ENCODE measurements around the gene CEP63. TPM values are rescaled to one million over a fixed set of nuclear protein-coding genes. Genes with fewer than 3 reads are reported as not detected.

The CEP63 gene
- total RNA-seq, 1 experiment from 2014 or later, result 19.1 TPM

GRCh38 chr3:134462331-134462941, 23.4 kb upstream of the CEP63 start:
- no peak overlapping the region for H3K27ac ChIP-seq (ENCODE audit: low read depth, low read length)
- TF ChIP-seq ATF3 (IDR thresholded peaks at IDR 0.05) (no peak), RAD21 (IDR thresholded peaks at IDR 0.05; ENCODE audit: low read depth) (no peak), ZBTB33 (IDR thresholded peaks at IDR 0.05; ENCODE audit: extremely low read depth, insufficient replicate concordance, low read length) (no peak), REST (IDR thresholded peaks at IDR 0.05; ENCODE audit: low read depth) (no peak), SRF (IDR thresholded peaks at IDR 0.05; ENCODE audit: low read depth) (no peak), CTCF (IDR thresholded peaks at IDR 0.05 in 2 of 3, conservative IDR thresholded peaks at IDR 0.05 in 1 of 3; ENCODE audit: borderline replicate concordance in 1 of 3, insufficient read depth in 1 of 3, low read depth in 2 of 3, low read length in 2 of 3) (no peak), ZNF274 (IDR thresholded peaks at IDR 0.05; ENCODE audit: low read depth, low read length) (no peak), SIN3A (IDR thresholded peaks at IDR 0.05; ENCODE audit: low read depth) (no peak), EGR1 (IDR thresholded peaks at IDR 0.05; ENCODE audit: low read depth) (no peak), SP1 (IDR thresholded peaks at IDR 0.05; ENCODE audit: low read depth) (no peak), JUND (IDR thresholded peaks at IDR 0.05) (no peak), TCF7L2 (IDR thresholded peaks at IDR 0.05; ENCODE audit: borderline replicate concordance, extremely low read depth, insufficient read depth, insufficient read length) (no peak), POLR2AphosphoS5 (IDR thresholded peaks at IDR 0.05; ENCODE audit: low read depth, low read length) (no peak), CBX3 (IDR thresholded peaks at IDR 0.05; ENCODE audit: low read depth) (no peak)
- no peaks in the 10 kb centered on the region for H3K27me3 ChIP-seq (ENCODE audit: insufficient read depth, low read length)
- no TSS peak for BruUV-seq (replicated peaks)
- H3K4me1 ChIP-seq (ENCODE audit: control insufficient read depth in 1 of 2, insufficient read depth in 2 of 2, low read length in 2 of 2), result no peaks in the 10 kb centered on the region
- no peaks in the 10 kb centered on the region for H3K36me3 ChIP-seq (ENCODE audit: control insufficient read depth in 1 of 2, insufficient read depth in 2 of 2, low read length in 2 of 2)
- intact Hi-C loops (cut with micrococcal nuclease), result no loop called here
- ChIA-PET RAD21 (ENCODE audit: low non-redundant PET in 1 of 2, low total read pairs in 2 of 2, uncharacterized antibody in 2 of 2, unreplicated experiment in 2 of 2) (no interaction called here), CTCF (no interaction called here), POLR2A (no interaction called here)
- no peaks in the 10 kb centered on the region for H3K9me3 ChIP-seq (ENCODE audit: control insufficient read depth in 1 of 2, insufficient read depth in 1 of 2, low read depth in 1 of 2, low read length in 2 of 2)
- no peak for ATAC-seq
- H2AFZ ChIP-seq (ENCODE audit: low read depth, low read length, poor library complexity, severe bottlenecking), result no peak overlapping the region
- no peaks in the 10 kb centered on the region for H3K9me2 ChIP-seq (ENCODE audit: insufficient read depth)
- no peak overlapping the region for H3K9ac ChIP-seq (ENCODE audit: low read length)
- DNase-seq (ENCODE audit: low read depth, low spot score), result no peak
- no peaks in the 10 kb centered on the region for H3K79me2 ChIP-seq (ENCODE audit: insufficient read depth, low read length)
- no peak overlapping the region for H3K4me2 ChIP-seq (ENCODE audit: low read length)
- no peak overlapping the region for H3K4me3 ChIP-seq (replicated peaks in 1 of 2; ENCODE audit: low read depth in 1 of 2, low read length in 2 of 2)
- H4K20me1 ChIP-seq (ENCODE audit: insufficient read depth), result no peaks in the 10 kb centered on the region

All from HCT116 (cell line).